Fibroblast of skin of back (primary cell): ENCODE data around the gene BMP15. TPM values are rescaled to one million over a fixed set of nuclear protein-coding genes. Genes with fewer than 3 reads are reported as not detected.

Experiments used
- DNase-seq: peaks from one replicate; pipeline ENCODE4 v3.0.0-alpha.2; 2013
- polyA plus RNA-seq, 2 experiments: library from polyadenylated mRNA; unstranded; fragments of 120-200 nt; gene quantifications; one replicate each; pipeline ENCODE4 v1.2.1, GENCODE V29; 2013; ENCODE audit not compliant: insufficient read length in 2 of 2

Gene BMP15
- polyA plus RNA-seq (2013, experiment 1 of 2; ENCODE audit: insufficient read length) = not detected
- polyA plus RNA-seq (2013, experiment 2 of 2; ENCODE audit: insufficient read length) = not detected

DNA sequence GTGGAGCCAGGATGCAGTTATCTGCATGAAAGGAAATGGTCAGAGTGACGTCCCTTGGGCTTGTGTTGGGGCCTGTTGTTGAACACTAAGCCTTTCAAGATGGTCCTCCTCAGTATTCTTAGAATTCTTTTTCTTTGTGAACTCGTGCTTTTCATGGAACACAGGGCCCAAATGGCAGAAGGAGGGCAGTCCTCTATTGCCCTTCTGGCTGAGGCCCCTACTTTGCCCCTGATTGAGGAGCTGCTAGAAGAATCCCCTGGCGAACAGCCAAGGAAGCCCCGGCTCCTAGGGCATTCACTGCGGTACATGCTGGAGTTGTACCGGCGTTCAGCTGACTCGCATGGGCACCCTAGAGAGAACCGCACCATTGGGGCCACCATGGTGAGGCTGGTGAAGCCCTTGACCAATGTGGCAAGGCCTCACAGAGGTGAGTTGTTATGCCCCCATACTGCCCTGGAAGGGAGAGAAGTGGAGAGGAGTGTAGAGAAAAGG lies at the start of gene BMP15:
Gene BMP15 (plus strand): TSS at position 51 of the 492 bp plus-strand sequence. CDS start 49 bp downstream, at position 100.
- DNase-seq = no peak

DNA sequence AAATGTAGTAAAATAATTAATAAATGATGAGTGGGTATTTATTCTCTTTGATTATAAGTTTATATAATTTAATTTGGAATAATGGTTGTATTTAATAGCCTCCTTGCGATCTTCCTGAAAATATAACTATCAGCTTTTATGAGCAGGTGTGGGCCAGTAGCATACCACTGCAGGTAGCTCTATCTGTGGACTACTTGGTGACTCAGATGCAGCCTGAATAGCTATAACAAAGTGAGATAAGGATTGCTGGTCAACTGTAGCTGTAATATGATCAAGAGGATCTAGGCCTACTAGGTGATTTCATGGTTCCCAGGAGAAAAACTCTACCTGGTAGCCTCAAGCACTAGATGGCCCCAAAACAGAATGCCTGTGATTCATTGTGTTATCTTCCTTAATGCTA lies 47.1 kb upstream of the BMP15 start:
- DNase-seq = no peak

- no peak for DNase-seq
Observed at GRCh38 chrX:50865311-50865710, 45.2 kb upstream of the BMP15 start.

DNA sequence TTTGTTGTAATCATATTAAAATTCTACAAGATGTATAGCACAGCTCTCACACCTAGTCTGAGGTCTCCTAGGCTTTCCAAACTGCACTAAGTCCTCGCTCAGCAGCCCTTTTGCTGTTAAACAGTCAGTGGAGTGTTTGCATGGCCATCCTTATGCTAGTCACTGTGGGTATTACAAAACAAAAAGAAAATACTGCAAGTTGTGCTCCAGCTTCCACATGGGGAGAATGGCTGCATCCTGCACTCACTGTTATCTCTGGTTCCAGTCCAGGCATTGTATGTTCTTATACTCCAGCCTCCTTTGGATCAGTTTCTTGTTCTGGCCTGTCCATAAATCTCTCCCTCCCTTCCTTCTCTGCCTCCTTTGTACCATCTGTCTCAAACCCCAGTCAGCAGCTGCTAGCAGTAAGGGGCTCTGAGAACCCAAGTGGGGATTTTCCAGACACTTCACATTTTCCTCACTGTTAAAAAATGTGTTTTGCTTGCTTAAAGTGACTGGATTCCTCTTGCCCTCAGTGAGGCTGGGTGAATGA lies 38.5 kb upstream of the BMP15 start:
- DNase-seq = no peak

- DNase-seq = no peak
Observed at GRCh38 chrX:50874876-50875275, 35.7 kb upstream of the BMP15 start.

- DNase-seq = no peak
Observed at GRCh38 chrX:50876551-50876950, 34.0 kb upstream of the BMP15 start.

DNA sequence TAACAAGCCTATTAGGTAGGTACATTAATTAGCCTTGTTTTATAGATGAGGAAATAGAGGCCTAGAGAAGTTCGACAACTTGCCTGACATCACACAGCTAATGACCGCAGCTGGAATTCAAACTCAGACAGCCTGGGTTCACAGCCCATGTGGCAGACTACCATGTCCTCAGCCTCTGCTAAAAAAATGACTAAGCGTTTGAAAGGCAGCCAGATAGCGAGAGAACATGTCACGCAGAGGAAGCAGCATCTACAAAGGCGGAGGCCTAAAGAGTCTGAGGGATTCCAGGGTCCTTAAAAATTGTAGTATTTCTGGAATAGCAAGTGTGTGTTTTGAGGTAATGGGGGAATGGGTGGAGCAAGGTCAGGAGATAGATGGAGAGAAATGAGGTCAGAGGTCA lies 33.2 kb upstream of the BMP15 start:
- peak; percentile 53 for DNase-seq

DNA sequence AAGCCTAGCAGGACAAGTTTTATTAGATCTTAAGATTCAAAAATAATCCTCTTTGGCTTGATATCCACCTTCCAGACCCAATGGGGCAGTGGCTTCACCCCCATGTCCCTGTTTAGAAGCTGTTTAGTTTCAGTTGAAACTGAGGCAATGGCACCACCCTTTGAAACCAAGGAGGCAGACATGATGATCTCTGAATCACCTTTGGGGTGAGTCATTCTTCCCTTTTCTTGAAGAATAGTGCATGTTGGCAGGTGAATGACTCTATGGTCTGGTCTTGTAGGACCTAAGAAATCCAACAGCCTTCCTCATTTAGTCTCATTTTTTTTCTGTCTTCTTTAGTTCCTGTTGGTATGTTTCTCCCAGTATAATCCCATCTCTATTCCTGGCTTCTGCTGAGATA lies 29.5 kb upstream of the BMP15 start:
- DNase-seq = no peak

DNA sequence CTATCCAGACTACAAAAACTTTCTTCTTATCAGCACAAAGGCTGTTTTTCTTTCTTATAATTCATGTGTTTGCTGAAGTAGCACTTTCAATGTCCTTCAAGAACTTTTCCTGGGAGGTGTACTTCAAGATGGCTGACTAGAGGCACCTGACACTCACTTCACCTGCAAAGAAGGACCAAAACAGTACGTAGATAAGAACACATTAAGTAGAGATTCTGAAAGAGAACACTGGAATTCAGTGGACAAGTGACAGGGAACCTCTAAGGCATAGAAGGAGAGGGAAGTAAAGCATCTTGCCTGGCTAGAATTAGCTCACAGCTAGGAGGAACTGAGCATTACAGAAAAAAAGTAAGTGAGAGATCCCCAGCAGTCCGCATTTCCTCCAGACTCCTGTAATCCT lies 21.7 kb upstream of the BMP15 start:
- no peak for DNase-seq

GRCh38 chrX:50889582-50889981 lies 21.0 kb upstream of the BMP15 start:
- no peak for DNase-seq

DNA sequence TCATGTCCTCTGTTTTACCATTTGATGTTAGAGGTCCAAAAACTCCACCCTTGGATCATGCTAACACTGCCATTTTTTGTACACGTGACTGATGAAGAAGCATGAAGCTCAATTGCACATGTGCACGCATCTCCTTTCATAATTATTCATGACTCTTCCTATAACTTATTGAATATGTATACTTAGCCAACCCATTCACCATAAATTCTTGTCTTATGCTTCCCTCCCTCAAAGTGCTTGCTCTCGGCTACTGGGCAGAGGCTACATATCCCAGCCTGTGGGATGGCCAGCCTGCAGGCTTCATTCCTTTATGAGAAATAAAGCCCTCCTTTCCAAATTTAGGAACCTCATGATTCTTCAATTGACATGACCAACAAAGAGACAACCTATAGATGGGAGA lies 17.5 kb upstream of the BMP15 start:
- DNase-seq = no peak

- no peak for DNase-seq
Observed at GRCh38 chrX:50893466-50893865, 17.1 kb upstream of the BMP15 start.

DNA sequence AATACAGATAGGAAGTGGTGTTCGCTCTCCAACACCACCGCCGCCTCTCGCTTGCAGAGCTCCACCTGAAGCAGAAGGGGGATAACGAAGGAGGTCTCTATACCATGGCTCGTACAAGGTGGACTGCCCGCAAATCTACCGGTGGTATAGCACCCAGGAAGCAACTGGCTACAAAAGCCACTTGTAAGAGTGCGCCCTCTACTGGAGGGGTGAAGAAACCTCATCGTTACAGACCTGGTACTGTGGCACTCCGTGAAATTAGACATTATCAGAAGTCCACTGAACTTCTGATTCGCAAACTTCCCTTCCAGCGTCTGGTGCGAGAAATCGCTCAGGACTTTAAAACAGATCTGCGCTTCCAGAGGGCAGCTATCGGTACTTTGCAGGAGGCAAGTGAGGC lies 5.2 kb upstream of the BMP15 start:
- DNase-seq = no peak

- no peak for DNase-seq
Observed at GRCh38 chrX:50913520-50913919, 3.0 kb downstream of the BMP15 start.

GRCh38 chrX:50920132-50920531 lies 9.6 kb downstream of the BMP15 start:
- DNase-seq = peak; percentile 3

- no peak for DNase-seq
Observed at GRCh38 chrX:50927127-50927526, 16.6 kb downstream of the BMP15 start.

DNA sequence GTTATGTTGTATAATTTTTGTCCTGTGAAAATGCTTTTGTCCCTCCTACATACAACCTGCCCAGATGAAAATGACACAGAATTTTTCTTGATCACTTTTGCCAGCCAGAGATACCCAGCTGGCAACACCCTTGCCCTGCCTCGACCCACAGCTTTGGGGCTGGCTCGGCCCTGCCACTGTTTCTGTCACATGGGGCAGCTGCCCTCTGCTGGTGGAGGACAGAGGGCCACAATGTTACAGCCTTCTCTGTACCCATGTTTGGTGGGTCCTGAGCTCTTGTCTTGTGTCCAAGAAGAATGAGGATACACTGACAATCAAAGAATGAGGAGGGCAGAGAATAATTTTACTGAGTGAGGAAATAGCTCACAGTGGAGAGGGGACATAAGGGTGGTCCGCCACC lies 31.1 kb downstream of the BMP15 start:
- no peak for DNase-seq

DNA sequence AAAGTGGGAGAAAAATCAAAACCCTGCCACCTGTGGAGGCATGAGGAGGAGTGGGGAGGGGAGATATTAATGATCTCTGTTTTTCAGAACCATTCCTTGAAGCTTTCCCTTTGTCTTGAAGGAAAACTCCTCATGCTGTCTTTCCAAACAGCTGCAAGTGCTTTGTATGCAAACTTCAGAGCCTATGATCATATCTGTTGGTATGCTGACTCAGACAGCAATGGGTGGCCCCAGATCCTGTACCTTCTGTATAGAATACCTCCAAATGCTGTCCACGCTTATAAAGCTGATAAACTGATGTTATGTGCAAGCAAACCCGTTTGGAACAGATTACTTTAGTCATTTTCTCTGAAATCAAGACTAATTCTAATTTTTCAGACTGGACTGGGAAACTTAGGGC lies 31.9 kb downstream of the BMP15 start:
- DNase-seq = no peak

DNA sequence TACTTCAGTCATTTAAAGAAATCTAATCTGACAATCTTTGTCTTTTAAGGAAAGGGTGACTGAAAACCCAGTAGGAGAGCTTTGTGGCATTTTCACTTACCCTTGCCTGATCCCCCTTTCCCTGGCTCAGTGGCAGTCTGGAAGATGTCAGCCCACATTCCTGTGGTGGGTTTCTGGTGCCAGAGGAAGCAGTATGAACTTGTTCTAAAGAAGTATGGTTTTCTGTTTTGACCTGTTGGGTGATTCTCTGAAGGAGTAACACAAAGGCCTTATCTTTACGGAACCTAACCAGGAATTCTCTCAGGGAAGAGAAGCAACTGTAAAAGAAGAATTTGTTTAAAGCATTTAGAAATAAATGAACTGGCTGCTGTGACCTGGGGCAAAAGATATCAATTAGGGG lies 41.9 kb downstream of the BMP15 start:
- no peak for DNase-seq

- no peak for DNase-seq
Observed at GRCh38 chrX:50953832-50954231, 43.3 kb downstream of the BMP15 start.

- no peak for DNase-seq
Observed at GRCh38 chrX:50962156-50962555, 51.6 kb downstream of the BMP15 start.

DNA sequence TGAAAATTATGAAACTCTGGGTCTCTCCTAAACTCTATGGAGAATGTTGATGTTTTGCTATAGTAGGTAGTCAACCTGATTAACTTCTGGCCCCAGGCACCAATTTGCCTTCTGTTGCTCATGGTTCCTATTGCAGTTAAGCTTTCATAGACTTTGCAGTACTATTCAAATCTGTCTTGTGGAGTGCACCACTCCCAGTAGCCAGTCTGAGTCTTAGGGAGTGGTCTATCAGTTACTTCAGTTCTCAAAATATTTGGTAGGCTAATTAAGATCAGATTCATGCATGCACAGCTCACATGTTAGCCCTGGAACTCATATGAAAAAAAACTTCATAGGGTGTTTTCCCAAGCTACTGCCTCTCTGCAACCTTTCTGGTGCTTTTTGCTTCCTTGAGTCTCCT lies 53.3 kb downstream of the BMP15 start:
- DNase-seq = no peak
